Gastroesophageal sphincter (tissue), 3 donors: ENCODE measurements around the gene DSEL.

ENCODE experiments used
- POLR2A ChIP-seq, 2 donors: fragments of 450-650 bp; IDR thresholded peaks; one replicate each; pipeline ENCODE4 v1.6.1; 2017; ENCODE audit warnings: antibody characterized with exemption in 2 of 2, mild to moderate bottlenecking in 2 of 2, moderate library complexity in 1 of 2
- TF ChIP-seq, protein P1 (sequence below), 4 experiments: fragments of 200-600 bp in 2 of 4; fragments of 450-650 bp in 2 of 4; sonication (generic) in 1 of 4; IDR thresholded peaks; one replicate each; pipeline ENCODE4 v1.5.1; 2017 to 2019; ENCODE audit warnings: antibody characterized with exemption in 4 of 4, mild to moderate bottlenecking in 2 of 4, moderate library complexity in 2 of 4

GRCh38 chr18:67553437-67553836 is 36.9 kb upstream of the DSEL start:
- no peak for TF ChIP-seq POLR2A (IDR thresholded peaks at IDR 0.05)
- TF ChIP-seq, protein P1, sequence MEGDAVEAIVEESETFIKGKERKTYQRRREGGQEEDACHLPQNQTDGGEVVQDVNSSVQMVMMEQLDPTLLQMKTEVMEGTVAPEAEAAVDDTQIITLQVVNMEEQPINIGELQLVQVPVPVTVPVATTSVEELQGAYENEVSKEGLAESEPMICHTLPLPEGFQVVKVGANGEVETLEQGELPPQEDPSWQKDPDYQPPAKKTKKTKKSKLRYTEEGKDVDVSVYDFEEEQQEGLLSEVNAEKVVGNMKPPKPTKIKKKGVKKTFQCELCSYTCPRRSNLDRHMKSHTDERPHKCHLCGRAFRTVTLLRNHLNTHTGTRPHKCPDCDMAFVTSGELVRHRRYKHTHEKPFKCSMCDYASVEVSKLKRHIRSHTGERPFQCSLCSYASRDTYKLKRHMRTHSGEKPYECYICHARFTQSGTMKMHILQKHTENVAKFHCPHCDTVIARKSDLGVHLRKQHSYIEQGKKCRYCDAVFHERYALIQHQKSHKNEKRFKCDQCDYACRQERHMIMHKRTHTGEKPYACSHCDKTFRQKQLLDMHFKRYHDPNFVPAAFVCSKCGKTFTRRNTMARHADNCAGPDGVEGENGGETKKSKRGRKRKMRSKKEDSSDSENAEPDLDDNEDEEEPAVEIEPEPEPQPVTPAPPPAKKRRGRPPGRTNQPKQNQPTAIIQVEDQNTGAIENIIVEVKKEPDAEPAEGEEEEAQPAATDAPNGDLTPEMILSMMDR (IDR thresholded peaks at IDR 0.05): no peak
